Measurements from ENCODE around the gene EPHA1. TPM values are rescaled to one million over a fixed set of nuclear protein-coding genes. Genes with fewer than 3 reads are reported as not detected.

EPHA1 gene
- polyA plus RNA-seq, 3 donors = 18.3 to 19.6 (median 18.9) TPM

DNA sequence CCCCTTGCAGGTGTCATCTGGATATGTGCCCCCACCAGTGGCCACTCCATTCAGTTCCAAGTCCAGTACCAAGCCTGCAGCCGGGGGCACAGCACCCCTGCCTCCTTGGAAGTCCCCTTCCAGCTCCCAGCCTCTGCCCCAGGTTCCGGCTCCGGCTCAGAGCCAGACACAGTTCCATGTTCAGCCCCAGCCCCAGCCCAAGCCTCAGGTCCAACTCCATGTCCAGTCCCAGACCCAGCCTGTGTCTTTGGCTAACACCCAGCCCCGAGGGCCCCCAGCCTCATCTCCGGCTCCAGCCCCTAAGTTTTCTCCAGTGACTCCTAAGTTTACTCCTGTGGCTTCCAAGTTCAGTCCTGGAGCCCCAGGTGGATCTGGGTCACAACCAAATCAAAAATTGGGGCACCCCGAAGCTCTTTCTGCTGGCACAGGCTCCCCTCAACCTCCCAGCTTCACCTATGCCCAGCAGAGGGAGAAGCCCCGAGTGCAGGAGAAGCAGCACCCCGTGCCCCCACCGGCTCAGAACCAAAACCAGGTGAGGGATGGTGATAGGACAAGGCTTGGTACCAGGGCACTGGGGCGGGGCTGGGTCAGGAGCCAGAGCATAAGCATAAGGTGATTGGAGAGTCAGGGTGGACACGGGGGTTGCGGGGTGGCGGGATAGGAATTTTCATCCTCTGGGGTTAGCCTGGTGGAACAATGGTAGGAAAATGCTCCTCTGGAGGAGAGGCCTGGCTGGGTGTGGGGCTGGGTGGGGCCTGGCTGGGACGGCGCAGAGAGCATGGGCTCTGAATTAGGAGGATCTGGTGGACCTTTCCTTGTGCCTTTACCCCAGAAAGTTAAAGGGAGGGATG, 25.6 kb downstream of the EPHA1 start:
- no peak for DNase-seq (ENCODE audit: extremely low read depth in 1 of 11, low read depth in 9 of 11, low spot score in 4 of 11)

DNA sequence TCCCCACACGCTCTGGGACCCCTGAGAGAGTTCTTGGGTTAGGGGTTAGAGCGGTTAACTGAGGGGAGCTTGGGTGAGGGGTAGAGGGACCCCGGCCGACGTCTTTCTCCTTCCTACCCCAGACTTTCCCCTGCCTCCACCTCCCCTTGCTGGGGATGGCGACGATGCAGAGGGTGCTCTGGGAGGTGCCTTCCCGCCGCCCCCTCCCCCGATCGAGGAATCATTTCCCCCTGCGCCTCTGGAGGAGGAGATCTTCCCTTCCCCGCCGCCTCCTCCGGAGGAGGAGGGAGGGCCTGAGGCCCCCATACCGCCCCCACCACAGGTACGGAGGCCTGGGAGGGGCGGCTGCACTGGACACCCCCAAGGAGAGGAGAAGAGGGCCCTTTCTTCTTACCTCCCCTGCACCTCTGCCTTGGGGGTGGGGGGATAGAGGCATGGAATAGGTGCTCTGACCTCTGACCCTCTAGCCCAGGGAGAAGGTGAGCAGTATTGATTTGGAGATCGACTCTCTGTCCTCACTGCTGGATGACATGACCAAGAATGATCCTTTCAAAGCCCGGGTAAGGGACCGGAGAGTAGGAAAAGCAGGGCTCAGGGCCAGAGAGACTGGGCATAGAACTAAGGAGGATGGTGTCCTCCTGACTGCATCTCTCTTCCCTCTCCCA, 26.4 kb downstream of the EPHA1 start:
- DNase-seq (ENCODE audit: extremely low read depth in 1 of 11, low read depth in 9 of 11, low spot score in 4 of 11) = no peak

DNA sequence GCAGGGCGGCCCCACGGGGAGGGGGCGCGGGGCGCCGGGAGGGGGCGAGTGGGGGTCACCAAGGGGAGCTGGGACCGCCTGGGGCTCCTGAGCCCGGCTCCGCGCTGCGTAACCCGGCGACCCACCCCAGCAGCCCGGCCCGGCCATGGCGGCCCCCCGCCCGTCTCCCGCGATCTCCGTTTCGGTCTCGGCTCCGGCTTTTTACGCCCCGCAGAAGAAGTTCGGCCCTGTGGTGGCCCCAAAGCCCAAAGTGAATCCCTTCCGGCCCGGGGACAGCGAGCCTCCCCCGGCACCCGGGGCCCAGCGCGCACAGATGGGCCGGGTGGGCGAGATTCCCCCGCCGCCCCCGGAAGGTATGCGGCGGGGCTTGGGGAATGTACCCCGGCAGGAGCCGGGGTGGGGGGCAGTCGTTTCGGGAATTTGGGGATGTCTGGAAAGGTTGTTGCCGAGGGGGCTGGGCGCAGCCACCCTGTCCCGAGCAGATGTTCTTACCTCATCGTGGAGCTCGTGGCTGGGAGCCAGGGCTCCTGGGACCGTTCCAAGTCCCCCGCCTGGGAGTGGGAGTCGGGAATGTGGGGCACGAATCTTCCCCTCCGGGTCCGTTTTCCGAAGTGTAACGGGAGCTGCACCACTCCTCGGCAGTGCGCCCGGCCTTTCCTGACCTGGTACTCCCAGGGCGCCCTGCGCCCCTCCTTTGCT, 27.1 kb downstream of the EPHA1 start:
- peak in 8 of 11 donors; percentile 53 to 77 (median 68) for DNase-seq (ENCODE audit: extremely low read depth in 1 of 11, low read depth in 9 of 11, low spot score in 4 of 11)

DNA sequence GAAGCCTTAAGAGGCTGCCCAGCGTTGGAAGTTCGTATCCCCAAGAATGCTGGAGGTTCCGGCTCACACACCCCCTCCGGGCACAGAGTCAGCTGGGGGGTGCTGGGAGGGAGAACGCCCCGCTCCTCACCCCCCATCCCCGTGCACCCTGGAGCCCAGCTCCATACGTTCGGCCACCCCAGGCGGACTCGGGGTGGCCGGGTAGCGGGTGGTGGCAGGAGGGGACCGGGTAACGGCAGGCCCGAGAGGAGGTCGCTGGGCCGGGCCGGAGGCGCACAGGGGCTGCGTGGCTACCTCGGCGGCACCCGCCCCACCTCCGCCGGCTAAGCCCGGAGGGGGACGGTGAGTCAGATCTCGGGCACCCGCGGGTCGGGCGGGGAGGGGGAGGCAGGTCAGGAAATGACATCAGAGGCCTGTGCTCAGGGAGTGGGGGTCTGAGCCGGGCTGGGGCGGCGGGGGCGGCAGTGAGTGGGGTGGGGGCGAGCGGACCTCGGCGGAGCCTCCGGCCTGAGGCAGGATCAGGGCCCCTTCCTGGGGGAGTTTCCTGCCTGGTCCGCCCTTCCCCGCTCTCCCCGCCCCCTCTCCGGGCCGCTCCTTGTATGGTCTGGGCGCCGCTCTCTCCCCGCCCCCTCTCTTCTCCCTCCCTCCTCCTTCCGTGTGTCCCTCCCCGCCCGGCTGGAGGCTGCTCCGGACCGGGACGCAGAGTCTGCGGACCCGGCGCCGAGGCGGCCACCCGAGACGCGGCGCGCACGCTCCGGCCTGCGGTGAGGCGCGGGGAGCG, 27.8 kb downstream of the EPHA1 start, which contains the start of gene ZYX:
TSS of gene ZYX (plus strand) at position 700 of the 781 bp plus-strand sequence. CDS start 227 bp downstream, outside the sequence.
- DNase-seq (ENCODE audit: extremely low read depth in 1 of 11, low read depth in 9 of 11, low spot score in 4 of 11) = peak; percentile 68 to 89 (median 86)

DNA sequence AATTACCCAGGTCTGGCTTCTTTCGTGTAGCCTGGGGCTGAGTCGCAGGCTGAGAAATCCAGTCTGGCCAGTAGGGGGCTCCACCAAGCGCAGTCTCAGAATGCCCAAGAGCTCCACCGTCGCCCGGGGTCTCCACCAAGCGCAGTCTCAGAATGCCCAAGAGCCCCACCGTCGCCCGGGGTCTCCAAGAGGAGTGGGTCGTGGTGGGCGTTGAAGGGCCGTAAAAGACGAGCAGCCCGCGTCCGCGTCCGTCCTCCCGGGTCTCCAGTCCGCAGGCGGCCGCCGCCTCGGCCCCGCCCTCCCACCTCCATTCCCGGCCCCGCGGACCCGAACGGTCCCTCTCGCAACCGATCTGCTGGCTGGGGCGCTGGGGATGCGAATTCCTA, 28.4 kb downstream of the EPHA1 start:
- DNase-seq (ENCODE audit: extremely low read depth in 1 of 11, low read depth in 9 of 11, low spot score in 4 of 11) = peak; percentile 71 to 90 (median 88)

DNA sequence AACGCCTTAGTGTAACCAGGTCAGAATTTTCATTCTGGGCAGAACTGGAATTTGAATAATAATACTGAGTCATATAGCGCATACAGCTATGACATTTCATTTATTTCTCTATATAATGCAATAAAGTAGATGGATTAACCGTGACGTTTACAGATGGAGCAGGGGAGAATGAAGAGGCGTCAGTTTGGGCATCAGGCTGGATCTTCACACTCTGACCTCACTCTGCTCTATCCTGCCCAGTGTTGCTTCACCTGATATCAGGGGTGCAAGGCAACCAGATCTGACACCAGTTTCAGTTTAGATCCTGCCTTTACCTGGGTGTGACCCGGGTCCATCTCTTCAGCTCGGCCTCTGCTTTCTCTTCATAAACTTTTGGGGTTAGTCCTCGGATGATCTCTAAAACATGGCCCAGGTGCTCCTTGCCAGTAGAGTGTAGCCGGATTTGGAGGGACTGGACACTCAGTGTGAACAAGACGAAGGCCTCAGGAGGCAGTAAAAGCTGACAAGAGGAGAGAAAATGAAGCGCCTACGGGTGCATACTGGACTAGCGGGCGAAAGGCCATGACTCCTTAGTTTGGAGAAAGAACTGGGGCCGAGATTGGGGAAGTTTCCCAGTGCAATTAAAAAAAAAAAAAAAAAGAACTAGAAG, 28.9 kb downstream of the EPHA1 start:
- no peak for DNase-seq (ENCODE audit: extremely low read depth in 1 of 11, low read depth in 9 of 11, low spot score in 4 of 11)

DNA sequence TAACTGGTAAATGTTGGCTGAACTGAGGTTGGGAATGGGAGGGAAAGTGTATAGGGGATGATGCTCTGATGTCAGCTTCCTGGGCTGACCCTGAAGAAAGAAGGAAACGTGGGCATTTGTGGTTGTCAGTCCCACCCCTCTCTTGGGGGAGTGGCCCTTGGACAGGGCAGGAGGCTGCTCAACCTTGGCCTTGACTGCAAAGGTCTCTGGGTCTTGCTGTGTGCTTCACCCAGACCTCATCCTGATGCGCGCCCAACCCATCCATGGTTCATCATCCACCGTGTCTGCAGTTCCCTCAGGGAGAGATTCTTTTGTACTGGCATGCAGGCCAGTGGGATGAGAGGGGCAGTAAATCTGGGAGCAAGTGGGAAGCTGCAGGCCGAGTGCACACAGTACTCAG, 32.3 kb downstream of the EPHA1 start:
- DNase-seq (ENCODE audit: extremely low read depth in 1 of 11, low read depth in 9 of 11, low spot score in 4 of 11) = no peak

DNA sequence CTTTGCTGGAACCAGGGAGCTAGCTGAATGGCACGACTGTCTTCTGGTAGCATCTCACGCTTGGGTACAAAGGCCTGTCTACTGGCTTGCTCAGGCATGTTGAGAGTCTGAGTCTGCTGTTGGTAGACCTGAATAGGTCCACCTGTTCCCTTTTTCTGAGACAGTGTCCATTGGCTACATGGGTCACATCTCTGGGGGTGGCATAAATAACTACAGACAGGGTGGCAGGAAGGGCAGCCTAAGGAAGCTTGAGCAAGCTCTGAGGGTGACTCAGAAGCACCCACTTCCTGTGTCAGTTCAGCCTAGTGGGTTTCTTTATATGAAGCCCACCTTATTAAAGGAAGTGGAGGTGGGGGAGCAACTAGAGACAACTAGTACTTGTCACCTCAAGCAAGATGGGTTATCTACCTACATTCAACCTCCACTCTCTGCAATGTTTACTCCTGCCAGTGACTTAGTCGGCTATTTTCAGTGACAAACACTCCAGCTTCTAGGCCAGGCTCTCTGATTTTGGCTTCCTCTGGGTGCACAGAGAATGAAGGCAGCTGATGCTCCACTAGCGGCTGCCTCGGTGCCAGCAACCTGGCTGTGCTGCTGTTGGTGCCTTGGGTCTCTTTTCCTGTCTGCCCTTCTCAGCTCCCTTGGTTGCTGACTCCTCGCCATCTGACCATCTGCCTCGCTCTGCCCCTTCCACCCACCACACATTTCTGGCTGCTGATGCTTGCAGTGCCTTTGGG, 33.2 kb downstream of the EPHA1 start:
- DNase-seq (ENCODE audit: extremely low read depth in 1 of 11, low read depth in 9 of 11, low spot score in 4 of 11) = no peak

DNA sequence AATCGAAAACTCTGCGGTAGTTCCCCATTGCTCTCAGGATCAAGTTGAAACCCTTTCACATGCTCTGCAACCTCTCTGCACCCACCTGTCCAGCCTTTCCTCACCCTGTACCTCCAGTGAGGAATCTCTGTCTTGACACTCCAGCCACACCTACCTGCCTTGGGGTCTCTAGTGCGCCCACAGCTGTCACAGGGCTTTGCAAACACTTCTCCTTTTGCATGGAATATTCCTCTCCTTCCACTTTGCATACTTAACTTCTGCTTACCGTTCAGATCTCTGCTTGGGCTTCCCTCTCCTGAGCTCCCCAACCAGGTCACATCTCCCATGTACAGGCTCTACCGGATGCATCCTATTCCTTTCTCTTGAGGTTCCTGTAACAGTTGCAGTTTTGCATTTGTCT, 34.1 kb downstream of the EPHA1 start:
- DNase-seq (ENCODE audit: extremely low read depth in 1 of 11, low read depth in 9 of 11, low spot score in 4 of 11) = no peak

DNA sequence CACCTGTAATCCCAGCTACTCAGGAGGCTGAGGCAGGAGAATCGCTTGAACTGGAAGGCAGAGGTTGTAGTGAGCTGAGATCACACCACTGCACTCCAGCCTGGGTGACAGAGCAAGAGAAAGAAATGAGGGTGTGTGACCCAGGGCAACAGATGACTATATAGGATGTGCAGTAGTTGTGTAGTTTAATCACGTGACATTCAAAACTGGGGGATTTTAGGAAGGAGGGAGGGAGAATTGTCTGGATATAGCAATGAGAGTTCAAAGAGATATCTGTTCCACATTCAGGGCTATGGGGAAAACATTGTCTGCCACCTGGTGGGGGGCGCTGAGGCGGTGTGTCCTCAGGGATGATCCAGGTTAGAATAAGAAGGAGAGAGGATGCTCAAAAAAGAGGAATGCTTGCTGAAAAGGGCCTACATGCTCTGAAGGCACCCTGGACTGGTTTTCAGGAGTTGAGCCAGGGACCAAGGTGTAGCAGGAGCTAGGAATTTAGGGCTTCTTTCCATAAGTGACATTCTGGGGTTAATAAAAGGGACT, 35.3 kb downstream of the EPHA1 start:
- DNase-seq (ENCODE audit: extremely low read depth in 1 of 11, low read depth in 9 of 11, low spot score in 4 of 11) = no peak

DNA sequence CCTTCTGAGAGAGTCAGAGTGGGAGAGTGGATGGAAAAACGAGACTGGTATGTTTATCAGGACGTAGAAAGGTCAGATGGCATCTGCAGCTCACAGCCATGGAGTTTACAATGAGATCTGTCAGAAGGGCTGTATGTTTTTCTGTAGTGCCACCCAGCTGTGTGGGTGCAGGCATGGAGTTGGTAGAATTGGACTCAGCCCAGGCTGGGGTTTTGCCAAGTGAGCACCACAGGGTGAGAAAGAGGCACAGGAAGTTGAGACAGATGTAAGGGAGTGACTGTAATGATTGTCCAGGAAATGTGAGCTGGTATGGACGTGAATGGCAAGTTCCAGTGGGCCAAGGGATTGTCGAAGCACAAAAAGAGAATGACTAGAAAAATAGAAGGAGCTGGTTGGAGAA, 36.6 kb downstream of the EPHA1 start:
- no peak for DNase-seq (ENCODE audit: extremely low read depth in 1 of 11, low read depth in 9 of 11, low spot score in 4 of 11)

DNA sequence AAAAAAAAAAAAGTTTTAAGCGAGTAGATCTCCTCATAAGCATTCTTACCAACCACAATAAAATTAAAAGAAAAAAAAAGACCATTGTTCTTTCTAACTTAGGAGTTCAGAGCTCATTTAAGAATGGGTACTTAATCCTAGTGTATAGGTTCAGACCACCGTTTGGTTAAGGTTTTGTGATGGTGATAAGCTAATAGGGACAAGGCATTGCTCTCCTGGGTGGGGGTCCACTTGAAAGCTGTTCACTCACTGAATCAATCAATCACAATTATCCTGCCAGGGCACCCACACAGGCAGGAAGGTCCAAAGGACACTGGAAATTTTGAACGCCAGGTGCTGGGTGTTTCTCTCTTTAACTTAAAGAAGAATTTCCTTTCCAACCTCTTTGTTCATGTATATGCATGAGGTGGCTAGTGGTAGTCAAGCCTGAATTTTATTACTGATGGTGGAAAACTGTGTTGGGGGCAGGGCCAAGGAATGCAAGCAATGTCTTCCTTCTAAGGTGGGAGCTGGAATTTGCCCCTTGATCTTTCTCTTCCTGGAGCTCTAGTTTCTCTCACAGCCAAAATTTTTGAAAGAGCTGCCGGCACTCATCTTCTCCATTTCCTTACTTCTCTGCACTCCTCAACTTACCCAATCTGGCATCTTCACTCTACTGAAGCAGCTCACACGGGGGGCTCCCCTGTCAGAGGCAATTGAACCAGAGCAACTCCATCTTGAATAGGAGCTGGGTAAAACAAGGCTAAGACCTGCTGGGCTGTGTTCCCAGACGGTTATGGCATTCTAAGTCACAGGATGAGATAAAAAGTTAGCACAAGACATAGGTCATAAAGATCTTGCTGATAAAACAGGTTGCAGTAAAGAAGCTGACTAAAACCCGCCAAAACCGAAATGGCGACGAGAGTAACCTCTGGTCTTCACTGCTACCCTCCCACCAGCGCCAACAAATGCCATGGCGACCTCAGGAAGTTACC, 38.7 kb downstream of the EPHA1 start:
- DNase-seq (ENCODE audit: extremely low read depth in 1 of 11, low read depth in 9 of 11, low spot score in 4 of 11) = peak in 3 of 11 donors; percentile 32 to 54 (median 48)

DNA sequence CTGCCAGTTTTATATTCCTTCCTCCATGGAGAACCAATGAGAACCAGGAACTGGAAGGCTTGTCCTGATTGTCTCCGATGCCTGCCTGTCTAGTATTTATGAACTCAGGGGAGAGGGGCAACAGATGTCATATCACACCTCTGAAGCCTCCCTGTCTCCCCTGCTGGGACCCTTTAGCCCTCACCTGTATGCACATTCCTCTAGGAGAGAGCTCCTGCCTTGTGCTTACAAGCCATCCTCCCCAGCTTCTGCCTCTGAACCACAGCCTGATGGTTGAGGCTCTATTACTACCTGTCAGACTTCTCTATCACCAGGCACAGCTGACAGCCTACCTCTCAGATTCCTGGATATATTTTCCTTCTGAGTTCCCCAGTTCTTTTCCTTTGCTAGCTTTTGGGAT, 40.3 kb downstream of the EPHA1 start:
- DNase-seq (ENCODE audit: extremely low read depth in 1 of 11, low read depth in 9 of 11, low spot score in 4 of 11) = no peak

DNA sequence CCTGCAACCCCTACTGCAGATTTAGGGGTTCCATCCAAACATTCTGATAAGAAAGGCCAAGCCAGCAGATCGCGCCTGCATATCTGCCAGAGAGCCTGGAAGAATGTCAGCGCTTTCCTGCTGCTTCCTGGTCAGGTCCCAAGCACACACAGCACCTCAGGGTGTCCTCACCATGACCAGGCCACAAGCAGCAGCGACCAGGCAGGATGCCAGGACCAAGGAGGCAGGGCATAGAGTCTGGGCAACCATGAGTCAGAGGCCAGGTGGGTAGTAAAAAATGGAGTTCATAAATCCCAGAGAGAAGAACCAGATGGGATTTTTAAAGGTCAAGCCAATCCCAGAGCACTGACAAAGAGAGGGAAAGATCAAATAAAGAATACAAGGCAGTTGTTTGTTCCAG, 40.7 kb downstream of the EPHA1 start:
- no peak for DNase-seq (ENCODE audit: extremely low read depth in 1 of 11, low read depth in 9 of 11, low spot score in 4 of 11)

DNA sequence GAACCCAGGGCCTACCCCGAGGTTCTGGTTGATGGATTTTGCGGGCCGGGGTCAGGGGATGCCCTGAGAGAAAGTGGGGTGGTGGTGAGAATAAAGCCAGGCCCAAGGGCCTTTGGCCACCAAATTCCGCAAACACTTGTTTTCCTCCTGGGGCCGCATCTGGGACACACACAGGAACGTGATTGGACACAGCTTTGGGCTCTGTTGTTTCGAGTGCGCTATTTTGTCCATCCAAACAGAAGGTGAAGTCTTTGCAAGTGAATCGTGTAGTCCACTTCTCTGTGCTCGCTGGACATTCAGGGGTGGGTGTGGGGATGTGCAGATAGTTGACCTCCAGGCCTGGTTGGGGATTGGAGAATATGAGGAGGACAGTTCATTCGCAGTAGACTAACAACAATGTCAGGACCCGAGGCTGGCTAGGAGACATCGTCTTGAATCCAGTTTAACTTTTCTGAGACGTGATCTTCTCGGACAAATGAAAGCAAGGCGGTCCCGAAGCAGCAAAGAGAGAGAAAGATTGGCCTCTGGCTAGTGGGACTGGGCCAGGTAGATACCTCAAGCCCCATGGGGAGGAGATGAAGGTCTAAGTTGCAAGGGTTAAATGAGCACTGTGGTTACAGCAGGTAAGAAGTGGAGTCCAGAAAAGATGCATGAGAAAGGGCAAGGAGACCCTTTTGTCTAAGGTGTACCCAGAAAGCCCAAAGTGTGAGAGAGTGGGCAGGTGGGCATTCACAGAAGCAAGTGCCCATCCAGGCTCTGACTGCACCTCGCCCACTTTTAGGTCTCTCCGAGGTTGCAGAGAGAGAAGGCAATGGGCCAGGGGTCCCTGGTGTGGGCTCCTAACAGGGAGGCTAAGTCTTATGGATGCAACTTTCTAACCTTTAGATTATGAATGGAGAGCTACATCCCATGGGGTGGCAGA, 45.4 kb downstream of the EPHA1 start:
- no peak for DNase-seq (ENCODE audit: extremely low read depth in 1 of 11, low read depth in 9 of 11, low spot score in 4 of 11)
